ENCODE measurements around the gene CD37.

The CD37 gene

DNA sequence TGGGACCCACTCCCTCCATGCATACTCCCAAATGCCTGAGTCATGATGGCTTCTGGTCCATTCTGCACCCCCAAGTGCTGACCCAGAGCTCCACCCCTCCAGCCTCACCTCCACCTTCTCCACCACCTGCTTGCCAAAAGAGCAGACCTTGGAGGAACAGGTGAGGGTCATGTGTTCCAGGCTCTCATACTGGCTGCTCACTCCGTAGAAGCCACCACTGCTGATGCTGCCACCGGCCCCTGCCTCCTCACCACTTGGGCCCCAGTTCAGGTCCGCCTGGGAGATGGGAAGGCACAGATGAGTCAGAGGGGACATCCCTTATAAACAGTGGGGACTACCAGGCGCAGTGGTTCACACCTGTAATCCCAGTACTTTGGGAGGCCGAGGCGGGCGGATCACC is 7.9 kb downstream of the CD37 start:
- peak overlapping the region in 1 of 3 experiments; percentile 3 for H3K27ac Mint-ChIP-seq
- peaks cover 25% of the 10 kb centered on the region for H3K4me1 Mint-ChIP-seq
- TF ChIP-seq, protein P1, sequence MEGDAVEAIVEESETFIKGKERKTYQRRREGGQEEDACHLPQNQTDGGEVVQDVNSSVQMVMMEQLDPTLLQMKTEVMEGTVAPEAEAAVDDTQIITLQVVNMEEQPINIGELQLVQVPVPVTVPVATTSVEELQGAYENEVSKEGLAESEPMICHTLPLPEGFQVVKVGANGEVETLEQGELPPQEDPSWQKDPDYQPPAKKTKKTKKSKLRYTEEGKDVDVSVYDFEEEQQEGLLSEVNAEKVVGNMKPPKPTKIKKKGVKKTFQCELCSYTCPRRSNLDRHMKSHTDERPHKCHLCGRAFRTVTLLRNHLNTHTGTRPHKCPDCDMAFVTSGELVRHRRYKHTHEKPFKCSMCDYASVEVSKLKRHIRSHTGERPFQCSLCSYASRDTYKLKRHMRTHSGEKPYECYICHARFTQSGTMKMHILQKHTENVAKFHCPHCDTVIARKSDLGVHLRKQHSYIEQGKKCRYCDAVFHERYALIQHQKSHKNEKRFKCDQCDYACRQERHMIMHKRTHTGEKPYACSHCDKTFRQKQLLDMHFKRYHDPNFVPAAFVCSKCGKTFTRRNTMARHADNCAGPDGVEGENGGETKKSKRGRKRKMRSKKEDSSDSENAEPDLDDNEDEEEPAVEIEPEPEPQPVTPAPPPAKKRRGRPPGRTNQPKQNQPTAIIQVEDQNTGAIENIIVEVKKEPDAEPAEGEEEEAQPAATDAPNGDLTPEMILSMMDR (IDR thresholded peaks at IDR 0.05; ENCODE audit: unreplicated experiment in 3 of 3) = no peak
- H3K4me3 Mint-ChIP-seq = no peak overlapping the region
- no peaks in the 10 kb centered on the region for H3K9me3 Mint-ChIP-seq
- H3K27me3 Mint-ChIP-seq (ENCODE audit: low read depth) = peaks cover 9% of the 10 kb centered on the region
- H3K36me3 Mint-ChIP-seq (ENCODE audit: low read depth) = peaks cover 79% of the 10 kb centered on the region

DNA sequence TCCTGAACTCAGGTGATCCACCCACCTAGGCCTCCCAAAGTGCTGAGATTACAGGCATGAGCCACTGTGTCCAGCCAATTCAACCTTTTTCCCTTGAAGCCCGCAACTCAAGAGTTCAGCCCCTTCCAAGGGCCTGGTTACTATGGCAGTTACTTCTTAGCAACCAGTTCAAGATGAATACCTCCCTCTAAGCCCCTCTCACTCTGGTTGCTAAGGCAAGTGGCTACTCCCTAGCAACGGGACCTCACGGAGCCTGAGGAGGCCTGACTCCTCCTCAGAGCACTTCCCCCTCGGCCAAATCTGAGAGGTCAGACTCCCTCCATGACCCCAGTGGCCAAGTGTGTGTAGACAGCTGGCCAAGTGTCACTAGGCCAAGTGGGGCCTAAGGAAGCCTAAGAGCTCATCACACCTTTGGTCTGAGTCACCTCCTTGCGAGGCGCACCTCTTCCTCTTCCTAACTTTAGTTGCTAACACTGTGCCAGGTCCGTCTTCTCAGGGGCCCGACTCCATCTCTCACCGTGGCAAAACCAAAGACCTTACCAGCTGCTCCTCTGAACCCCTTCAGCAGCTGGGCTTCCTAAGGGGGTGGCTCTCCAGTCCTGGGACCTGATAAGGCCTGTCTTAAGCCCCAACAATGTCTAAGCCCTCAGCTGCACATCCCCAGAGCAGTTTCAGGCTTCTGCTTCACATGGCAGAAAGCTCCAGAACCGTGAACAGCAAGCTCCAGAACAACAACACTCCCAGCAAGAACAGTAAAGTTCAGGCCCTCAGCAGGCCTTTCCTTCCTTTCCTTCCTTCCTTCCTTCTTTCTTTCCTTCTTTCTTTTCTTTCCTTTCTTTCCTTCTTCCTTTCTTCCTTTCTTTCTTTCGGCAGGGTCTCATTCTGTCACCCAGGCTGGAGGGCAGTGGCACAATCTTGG is 9.6 kb downstream of the CD37 start:
- TF ChIP-seq, protein P1 (IDR thresholded peaks at IDR 0.05; ENCODE audit: unreplicated experiment in 3 of 3) = no peak
- peaks cover 3% of the 10 kb centered on the region for H3K27me3 Mint-ChIP-seq (ENCODE audit: low read depth)
- H3K36me3 Mint-ChIP-seq (ENCODE audit: low read depth) = peaks cover 93% of the 10 kb centered on the region
- no peaks in the 10 kb centered on the region for H3K9me3 Mint-ChIP-seq
- H3K4me1 Mint-ChIP-seq = peaks cover 17% of the 10 kb centered on the region
- peak overlapping the region in 1 of 3 experiments; percentile 29 for H3K4me3 Mint-ChIP-seq
- peak overlapping the region in 1 of 3 experiments; percentile 51 for H3K27ac Mint-ChIP-seq

DNA sequence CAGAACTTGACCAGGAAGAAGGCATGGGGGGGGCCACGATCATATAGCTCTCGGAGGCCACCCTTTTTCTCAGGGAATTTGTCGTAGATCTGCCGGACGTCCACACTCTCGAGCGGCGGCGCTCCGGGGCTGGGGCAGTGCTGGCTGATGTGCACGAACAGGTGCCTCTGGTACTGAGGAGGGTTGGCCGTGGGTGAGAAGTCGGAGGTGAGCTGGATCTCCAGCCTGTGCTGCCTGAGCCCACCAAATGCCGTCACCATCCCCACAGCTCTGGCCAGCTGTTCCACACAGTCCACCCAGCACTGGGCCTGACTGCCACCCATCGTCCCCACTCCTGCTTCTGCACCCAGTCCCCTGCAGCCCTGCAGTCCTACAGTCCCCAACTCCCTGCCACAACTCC is 12.0 kb downstream of the CD37 start:
- Mint-ChIP-seq H3K4me1 (peaks cover 10% of the 10 kb centered on the region), H3K27ac (no peak overlapping the region), H3K9me3 (no peaks in the 10 kb centered on the region), H3K36me3 (ENCODE audit: low read depth) (peaks cover 95% of the 10 kb centered on the region), H3K27me3 (ENCODE audit: low read depth) (no peaks in the 10 kb centered on the region), H3K4me3 (no peak overlapping the region)
- TF ChIP-seq, protein P1 (IDR thresholded peaks at IDR 0.05; ENCODE audit: unreplicated experiment in 3 of 3) = no peak

DNA sequence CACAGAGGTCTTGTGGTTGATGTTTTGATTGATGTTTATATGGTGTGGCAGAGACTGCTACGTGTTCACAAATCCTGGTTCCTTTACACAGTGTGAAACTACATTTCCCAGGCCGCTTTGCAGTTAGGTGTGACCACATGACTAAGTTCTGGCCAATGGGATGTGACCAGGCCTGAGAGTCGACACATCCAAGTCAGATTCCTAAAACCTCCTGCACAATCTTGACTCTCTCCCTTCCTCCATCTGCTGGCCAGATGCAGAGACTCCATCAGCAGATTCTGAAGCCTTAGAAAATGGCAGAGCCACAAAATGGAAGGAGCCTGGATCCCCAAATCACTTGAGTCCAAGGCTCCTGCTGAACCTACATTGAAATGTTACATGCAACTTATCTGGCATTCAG is 12.6 kb downstream of the CD37 start:
- Mint-ChIP-seq H3K4me3 (no peak overlapping the region), H3K36me3 (ENCODE audit: low read depth) (peaks cover 92% of the 10 kb centered on the region), H3K27me3 (ENCODE audit: low read depth) (no peaks in the 10 kb centered on the region), H3K4me1 (peaks cover 6% of the 10 kb centered on the region), H3K9me3 (no peaks in the 10 kb centered on the region), H3K27ac (peak overlapping the region in 1 of 3 experiments; percentile 29)
- TF ChIP-seq, protein P1 (IDR thresholded peaks at IDR 0.05; ENCODE audit: unreplicated experiment in 3 of 3) = no peak

DNA sequence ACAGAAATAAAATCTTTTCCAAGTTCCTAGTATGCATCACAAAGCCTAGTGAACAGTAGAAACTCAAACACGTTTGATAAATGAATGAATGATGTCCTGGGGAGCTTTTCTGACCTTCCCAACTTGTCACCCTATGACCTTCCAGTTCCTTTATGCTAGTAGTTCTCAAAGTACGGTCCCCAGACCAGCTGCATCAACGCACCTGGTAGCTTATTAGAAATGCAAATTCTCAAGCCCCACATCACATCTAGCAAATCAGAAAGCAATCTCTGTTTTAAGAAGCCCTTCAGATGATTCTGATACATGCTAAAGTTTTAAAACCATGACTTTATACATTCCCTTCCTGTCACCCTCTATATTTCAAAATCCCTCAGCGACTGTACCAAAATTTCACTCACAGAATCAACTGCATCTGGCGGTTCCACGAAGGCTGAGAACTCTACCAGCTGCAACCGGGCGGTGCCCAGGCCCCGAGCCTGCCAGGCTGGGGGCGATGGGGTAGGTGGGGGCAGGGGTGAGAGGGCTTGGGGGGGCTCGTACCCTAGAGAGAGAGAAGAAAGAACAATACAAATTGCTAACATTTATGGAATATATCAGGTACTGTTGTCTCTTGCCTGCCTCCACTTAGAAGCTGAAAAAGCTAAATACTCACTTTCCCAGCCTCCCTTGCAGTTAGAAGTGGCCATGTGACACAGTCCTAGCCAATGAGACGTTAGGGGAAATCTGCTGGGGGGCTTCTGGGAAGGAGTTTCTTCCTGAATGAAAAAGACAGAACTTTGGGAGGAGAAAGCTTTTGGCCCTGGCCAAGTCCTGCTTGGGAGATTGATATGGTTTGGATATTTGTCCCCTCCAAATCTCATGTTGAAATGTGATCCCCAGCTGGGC is 13.3 kb downstream of the CD37 start:
- Mint-ChIP-seq H3K27ac (peak overlapping the region in 1 of 3 experiments; percentile 29), H3K4me1 (peaks cover 4% of the 10 kb centered on the region), H3K9me3 (no peaks in the 10 kb centered on the region), H3K4me3 (no peak overlapping the region), H3K27me3 (ENCODE audit: low read depth) (no peaks in the 10 kb centered on the region), H3K36me3 (ENCODE audit: low read depth) (peaks cover 92% of the 10 kb centered on the region)
- TF ChIP-seq, protein P1 (IDR thresholded peaks at IDR 0.05; ENCODE audit: unreplicated experiment in 3 of 3) = no peak

All from nephron (organoid).